ENCODE results near the gene SGO2. TPM values are rescaled to one million over a fixed set of nuclear protein-coding genes. Genes with fewer than 3 reads are reported as not detected.

The SGO2 gene
- total and polyA plus RNA-seq, 9 of the 15 experiments (the other 6 are each of a cell fraction or from before 2014, with no cell fraction given): 14.5 to 25.9 (median 16.6) TPM

DNA sequence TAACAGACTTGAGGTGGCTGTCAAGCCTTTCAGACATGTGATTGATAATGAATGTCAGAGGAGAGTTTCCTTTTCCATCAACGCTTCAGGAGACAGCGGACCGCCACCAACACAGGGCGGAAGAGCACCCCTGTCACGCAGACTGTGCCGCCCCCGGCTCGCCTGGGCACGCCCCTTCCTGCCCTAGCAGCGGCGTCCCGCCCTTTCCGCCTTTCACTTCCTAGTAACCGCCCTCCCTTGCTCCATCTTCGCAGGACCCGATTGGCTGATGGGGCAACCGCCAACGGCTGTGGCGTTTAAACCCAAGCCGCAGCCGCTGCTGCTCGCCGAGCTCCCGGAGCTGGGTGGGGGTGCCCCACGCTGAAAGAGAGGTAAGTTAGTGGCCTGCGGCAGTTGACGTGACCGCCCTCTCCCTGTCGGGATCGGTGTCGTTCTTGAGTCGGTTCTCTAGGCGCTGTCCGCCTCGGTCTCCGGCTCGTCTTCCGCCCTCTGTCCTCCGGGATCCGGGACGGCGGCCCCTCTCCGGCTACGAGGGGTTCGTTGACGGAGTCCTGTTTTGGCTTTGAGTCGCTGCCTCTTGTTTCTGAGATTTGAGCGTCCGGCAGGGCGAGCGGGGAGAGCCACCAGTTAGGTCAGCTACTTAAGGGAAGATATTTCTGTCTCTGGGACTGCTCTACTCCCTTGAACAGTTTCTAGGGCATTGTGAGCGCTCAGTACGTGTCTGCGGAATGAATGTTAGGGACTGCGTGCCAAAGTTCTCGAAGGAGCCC lies at the start of gene SGO2 (continued):
- TF ChIP-seq, protein P1, sequence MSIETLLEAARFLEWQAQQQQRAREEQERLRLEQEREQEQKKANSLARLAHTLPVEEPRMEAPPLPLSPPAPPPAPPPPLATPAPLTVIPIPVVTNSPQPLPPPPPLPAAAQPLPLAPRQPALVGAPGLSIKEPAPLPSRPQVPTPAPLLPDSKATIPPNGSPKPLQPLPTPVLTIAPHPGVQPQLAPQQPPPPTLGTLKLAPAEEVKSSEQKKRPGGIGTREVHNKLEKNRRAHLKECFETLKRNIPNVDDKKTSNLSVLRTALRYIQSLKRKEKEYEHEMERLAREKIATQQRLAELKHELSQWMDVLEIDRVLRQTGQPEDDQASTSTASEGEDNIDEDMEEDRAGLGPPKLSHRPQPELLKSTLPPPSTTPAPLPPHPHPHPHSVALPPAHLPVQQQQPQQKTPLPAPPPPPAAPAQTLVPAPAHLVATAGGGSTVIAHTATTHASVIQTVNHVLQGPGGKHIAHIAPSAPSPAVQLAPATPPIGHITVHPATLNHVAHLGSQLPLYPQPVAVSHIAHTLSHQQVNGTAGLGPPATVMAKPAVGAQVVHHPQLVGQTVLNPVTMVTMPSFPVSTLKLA (conservative IDR thresholded peaks at IDR 0.05): peak; percentile 54 to 84; a peak in 3 of 4 replicates
- TF ChIP-seq ETV5 (CRISPR knock-in tag; IDR thresholded peaks at IDR 0.05; ENCODE audit: low read depth) (peak; percentile 56; the same call in 1 of the 2 replicates), KAT7 (CRISPR knock-in tag; IDR thresholded peaks at IDR 0.05; ENCODE audit: borderline replicate concordance) (no peak), POLR3A (IDR thresholded peaks at IDR 0.05; ENCODE audit: borderline replicate concordance, extremely low read depth, insufficient read depth, insufficient read length) (no peak), ZNF384 (IDR thresholded peaks at IDR 0.05; ENCODE audit: low read depth, low read length) (no peak), ZBTB1 (CRISPR knock-in tag; IDR thresholded peaks at IDR 0.05; ENCODE audit: borderline replicate concordance, low read depth) (no peak; the same call in 1 of the 2 replicates), RBBP5 (IDR thresholded peaks at IDR 0.05; ENCODE audit: borderline replicate concordance, insufficient read depth, low read length, poor library complexity, severe bottlenecking) (peak; percentile 65), TBP (optimal IDR thresholded peaks at IDR 0.05; ENCODE audit: low read depth, low read length) (peak; percentile 61), SRSF9 (IDR thresholded peaks at IDR 0.05; ENCODE audit: borderline replicate concordance, low read depth, low read length) (no peak), GATA2 (CRISPR knock-in tag; IDR thresholded peaks at IDR 0.05) (no peak), ZNF764 (CRISPR knock-in tag; IDR thresholded peaks at IDR 0.05; ENCODE audit: low read depth) (no peak), SP2 (IDR thresholded peaks at IDR 0.05; ENCODE audit: extremely low read depth, low read depth, low read length, poor library complexity, severe bottlenecking) (peak; percentile 5), CAMTA2 (CRISPR knock-in tag; conservative IDR thresholded peaks at IDR 0.05) (no peak)
- TF ChIP-seq, protein P2, sequence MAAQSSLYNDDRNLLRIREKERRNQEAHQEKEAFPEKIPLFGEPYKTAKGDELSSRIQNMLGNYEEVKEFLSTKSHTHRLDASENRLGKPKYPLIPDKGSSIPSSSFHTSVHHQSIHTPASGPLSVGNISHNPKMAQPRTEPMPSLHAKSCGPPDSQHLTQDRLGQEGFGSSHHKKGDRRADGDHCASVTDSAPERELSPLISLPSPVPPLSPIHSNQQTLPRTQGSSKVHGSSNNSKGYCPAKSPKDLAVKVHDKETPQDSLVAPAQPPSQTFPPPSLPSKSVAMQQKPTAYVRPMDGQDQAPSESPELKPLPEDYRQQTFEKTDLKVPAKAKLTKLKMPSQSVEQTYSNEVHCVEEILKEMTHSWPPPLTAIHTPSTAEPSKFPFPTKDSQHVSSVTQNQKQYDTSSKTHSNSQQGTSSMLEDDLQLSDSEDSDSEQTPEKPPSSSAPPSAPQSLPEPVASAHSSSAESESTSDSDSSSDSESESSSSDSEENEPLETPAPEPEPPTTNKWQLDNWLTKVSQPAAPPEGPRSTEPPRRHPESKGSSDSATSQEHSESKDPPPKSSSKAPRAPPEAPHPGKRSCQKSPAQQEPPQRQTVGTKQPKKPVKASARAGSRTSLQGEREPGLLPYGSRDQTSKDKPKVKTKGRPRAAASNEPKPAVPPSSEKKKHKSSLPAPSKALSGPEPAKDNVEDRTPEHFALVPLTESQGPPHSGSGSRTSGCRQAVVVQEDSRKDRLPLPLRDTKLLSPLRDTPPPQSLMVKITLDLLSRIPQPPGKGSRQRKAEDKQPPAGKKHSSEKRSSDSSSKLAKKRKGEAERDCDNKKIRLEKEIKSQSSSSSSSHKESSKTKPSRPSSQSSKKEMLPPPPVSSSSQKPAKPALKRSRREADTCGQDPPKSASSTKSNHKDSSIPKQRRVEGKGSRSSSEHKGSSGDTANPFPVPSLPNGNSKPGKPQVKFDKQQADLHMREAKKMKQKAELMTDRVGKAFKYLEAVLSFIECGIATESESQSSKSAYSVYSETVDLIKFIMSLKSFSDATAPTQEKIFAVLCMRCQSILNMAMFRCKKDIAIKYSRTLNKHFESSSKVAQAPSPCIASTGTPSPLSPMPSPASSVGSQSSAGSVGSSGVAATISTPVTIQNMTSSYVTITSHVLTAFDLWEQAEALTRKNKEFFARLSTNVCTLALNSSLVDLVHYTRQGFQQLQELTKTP (IDR thresholded peaks at IDR 0.05; ENCODE audit: low read depth in 1 of 2, partially characterized antibody in 2 of 2): no peak
- TF ChIP-seq, protein P3, sequence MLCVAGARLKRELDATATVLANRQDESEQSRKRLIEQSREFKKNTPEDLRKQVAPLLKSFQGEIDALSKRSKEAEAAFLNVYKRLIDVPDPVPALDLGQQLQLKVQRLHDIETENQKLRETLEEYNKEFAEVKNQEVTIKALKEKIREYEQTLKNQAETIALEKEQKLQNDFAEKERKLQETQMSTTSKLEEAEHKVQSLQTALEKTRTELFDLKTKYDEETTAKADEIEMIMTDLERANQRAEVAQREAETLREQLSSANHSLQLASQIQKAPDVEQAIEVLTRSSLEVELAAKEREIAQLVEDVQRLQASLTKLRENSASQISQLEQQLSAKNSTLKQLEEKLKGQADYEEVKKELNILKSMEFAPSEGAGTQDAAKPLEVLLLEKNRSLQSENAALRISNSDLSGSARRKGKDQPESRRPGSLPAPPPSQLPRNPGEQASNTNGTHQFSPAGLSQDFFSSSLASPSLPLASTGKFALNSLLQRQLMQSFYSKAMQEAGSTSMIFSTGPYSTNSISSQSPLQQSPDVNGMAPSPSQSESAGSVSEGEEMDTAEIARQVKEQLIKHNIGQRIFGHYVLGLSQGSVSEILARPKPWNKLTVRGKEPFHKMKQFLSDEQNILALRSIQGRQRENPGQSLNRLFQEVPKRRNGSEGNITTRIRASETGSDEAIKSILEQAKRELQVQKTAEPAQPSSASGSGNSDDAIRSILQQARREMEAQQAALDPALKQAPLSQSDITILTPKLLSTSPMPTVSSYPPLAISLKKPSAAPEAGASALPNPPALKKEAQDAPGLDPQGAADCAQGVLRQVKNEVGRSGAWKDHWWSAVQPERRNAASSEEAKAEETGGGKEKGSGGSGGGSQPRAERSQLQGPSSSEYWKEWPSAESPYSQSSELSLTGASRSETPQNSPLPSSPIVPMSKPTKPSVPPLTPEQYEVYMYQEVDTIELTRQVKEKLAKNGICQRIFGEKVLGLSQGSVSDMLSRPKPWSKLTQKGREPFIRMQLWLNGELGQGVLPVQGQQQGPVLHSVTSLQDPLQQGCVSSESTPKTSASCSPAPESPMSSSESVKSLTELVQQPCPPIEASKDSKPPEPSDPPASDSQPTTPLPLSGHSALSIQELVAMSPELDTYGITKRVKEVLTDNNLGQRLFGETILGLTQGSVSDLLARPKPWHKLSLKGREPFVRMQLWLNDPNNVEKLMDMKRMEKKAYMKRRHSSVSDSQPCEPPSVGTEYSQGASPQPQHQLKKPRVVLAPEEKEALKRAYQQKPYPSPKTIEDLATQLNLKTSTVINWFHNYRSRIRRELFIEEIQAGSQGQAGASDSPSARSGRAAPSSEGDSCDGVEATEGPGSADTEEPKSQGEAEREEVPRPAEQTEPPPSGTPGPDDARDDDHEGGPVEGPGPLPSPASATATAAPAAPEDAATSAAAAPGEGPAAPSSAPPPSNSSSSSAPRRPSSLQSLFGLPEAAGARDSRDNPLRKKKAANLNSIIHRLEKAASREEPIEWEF (CRISPR knock-in tag; IDR thresholded peaks at IDR 0.05): no peak

Data from K562 (cell line).